ENCODE results near the gene ITGB1BP1.
A peak's percentile ranks its signal among the peaks of the same experiment; 100 is the strongest.

Gene ITGB1BP1

GRCh38 chr2:9377461-9378097 lies 45.7 kb downstream of the ITGB1BP1 start:
- DNase-seq = no peak

- DNase-seq = no peak
Measured at GRCh38 chr2:9375857-9376428, 47.4 kb downstream of the ITGB1BP1 start.

- no peak for DNase-seq
Measured at GRCh38 chr2:9374071-9374730, 49.1 kb downstream of the ITGB1BP1 start.

DNA sequence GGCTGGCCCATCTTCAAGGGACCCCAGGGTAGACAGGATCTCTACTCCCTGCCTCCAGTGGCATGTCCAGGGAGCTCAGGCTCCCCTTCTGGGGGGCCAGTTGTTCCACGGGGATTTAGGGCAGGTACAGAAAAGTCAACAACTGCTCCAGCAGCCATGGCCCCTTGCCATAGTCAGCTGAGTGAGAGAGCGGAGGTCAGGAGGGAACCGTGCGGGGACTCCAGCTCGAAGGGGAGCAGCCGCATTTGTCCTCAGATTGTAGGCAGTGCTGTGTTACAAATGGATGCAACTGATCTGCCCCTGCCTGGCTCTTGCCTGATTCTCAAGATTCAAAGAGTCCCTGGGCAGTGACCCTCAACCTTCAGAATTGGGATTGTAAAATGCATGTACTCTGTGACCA lies 49.9 kb downstream of the ITGB1BP1 start:
- DNase-seq = no peak

DNA sequence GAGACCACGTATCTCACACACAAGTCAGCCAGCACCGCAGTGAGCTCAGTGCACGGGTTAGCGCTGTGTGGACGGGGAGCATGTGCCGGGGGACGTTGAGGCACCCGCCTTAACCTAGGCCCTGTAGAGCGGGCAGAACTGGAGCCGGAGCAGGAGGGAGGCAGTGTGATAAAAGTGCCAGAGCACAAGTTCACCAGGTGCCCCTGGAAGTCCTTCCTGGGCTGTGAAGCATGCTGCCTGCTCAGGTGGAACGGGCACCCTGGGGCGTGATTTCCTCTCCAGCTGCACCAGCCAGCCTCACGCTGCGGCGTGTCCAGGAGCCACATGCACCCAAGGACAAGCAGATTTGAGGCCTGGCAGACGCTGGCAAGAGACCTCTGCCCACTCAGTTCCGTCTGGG lies 50.3 kb downstream of the ITGB1BP1 start:
- DNase-seq = peak; percentile 87

- DNase-seq = no peak
Measured at GRCh38 chr2:9370746-9371145, 52.6 kb downstream of the ITGB1BP1 start.

DNA sequence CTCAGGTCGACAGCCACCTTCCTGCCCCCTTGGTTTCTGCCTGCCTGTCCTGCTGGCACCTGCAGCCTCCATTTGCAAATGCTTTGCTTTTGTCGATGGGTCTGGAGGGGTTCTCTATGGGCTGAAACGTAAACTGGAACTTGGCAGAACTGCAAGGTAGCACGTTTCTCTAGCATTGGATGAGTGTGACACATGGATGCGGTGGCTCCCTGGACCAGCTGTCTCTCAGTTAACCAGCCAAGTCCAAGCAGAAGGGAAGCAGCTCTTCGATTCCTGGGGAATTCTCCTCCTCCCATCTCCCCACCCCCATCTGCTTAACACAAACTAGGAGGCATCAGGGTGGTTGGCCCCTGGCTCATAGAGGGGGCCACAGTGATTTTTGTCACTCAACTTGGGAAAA lies 57.3 kb downstream of the ITGB1BP1 start:
- DNase-seq = no peak

- DNase-seq = no peak
Measured at GRCh38 chr2:9365498-9366019, 57.8 kb downstream of the ITGB1BP1 start.

DNA sequence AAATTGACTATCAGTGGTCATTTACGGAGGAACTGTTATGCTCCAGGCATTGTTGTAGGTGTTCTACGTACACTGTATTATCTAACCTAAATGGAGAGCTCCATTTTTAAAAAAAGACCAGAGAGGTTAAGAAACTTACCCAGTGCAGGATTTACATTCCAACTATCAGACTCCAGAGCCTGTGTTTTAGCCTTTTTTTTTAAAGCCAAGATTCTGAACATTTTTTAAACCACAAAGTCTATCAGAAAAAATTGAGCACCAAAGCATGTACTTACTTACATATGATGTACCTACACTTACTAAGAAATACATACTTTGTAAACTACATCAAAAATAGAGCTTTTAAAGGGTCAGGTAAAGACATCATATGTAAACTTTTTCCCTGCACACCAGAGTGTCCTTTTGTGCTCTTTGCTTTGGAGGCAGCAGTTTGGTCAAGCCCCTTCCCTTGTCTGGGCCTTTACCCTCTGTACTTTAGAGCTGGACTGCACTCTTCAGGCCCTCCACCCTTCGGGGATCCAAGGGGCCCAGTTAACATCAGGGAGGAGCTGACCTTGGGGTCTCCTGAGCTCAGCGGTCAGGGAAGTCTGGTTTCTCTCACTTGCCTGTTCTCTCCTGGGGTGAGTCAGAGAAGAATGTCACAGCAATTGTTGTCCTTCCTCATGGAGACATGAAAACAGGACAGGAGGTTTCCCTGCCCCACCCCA lies 58.4 kb downstream of the ITGB1BP1 start:
- no peak for DNase-seq

- no peak for DNase-seq
Measured at GRCh38 chr2:9364373-9364772, 59.0 kb downstream of the ITGB1BP1 start.

DNA sequence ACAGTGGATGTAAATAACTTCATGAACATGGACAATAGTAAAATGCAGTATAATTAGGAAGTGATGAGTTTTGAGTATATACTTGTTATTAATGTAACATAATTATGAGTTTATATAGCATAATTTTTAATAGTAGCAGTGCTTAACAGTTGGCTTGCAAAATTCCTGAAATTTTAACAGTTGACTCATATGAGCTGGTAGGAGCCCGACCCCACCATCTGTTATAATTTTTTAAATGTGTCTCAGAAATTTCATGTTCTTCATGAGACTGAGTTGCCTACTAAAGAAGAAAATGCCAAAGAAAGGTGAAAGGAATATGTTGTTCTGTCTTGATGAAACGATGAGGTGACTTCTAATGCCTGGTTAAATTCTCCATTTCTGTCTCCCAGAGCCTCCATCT lies 62.6 kb downstream of the ITGB1BP1 start:
- DNase-seq = no peak

GRCh38 chr2:9360110-9360509 lies 63.2 kb downstream of the ITGB1BP1 start:
- no peak for DNase-seq

GRCh38 chr2:9359463-9359862 lies 63.9 kb downstream of the ITGB1BP1 start:
- DNase-seq = no peak

GRCh38 chr2:9358846-9359245 lies 64.5 kb downstream of the ITGB1BP1 start:
- no peak for DNase-seq

DNA sequence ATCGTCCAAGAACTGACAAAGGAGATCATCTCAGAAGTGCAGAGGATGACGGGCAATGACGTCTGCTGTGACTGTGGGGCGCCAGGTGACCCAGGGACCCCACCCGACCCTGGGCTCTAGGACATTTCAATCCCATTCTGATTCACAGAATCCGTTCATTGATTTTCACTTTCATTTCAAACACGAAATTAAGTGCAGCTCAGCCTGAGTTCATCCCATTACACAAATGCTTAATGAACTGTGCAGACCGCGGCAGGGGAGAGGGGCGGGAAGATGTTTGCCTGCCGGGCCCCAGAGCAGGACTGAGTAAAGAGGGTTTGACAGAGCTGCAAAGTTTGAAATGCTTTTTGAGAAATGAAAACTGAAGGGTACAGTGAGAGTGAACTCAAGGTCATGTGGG lies 67.1 kb downstream of the ITGB1BP1 start:
- no peak for DNase-seq

DNA sequence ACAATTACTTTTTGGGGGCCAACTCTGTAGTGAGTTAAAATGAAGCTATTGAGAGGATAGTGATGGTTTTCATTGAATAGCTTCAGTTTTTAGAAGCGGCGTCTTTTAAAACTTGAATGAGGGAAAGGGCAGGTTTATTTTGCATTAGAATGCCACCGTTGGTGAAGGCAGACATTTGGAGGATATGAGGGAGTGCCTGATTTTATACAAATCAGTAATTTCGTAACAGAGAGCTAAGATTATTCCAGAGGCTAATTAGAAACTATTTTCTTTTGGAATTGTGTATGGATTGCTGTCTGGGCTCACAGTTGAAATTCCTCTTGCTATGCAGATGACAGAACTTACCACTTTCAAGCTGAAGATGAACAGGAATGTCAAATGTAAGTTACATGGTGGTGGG lies 67.6 kb downstream of the ITGB1BP1 start:
- DNase-seq = no peak

DNA sequence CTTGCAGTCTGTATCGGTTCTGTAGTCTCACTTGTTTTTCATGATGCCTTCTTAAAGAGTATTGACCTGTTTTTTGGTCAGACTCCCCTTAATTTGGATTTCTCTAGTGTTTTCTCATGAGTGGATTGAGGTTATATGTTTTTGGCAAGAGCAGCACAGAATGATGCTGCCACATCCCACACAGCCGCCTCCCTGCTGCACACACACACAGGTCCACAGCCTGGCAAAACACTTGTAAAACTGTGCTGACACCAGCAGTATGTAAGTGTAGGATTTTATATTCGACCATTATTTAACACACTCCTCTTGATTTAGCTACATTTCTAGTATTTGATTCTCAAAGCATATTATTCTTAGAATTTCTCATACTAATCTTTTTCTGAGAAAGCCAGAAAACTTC lies 68.1 kb downstream of the ITGB1BP1 start:
- DNase-seq = no peak

GRCh38 chr2:9354318-9354717 lies 69.0 kb downstream of the ITGB1BP1 start:
- DNase-seq = no peak
